GM18868 (cell line): ENCODE results near the gene SLC27A5.
A peak's percentile ranks its signal among the peaks of the same experiment; 100 is the strongest.
"Not testable (repeated sequence)": the region's sequence is repeated elsewhere in the genome, so short reads cannot be mapped to it uniquely, and the experiment has no call there.

ENCODE experiments used
- ATAC-seq: cut with Tn5 transposase; IDR thresholded peaks from one replicate; pipeline ENCODE4 v1.9.1; 2021; ENCODE audit warnings: mild to moderate bottlenecking, moderate library complexity; ENCODE audit not compliant: unreplicated experiment

The SLC27A5 gene

GRCh38 chr19:58551123-58551497, 39.3 kb upstream of the SLC27A5 start:
- no peak for ATAC-seq

GRCh38 chr19:58550362-58551122, 38.8 kb upstream of the SLC27A5 start:
- ATAC-seq: no peak

- no peak for ATAC-seq
Observed at GRCh38 chr19:58549664-58550361, 38.0 kb upstream of the SLC27A5 start.

GRCh38 chr19:58548859-58549663, 37.3 kb upstream of the SLC27A5 start:
- no peak for ATAC-seq

- ATAC-seq: no peak
Observed at GRCh38 chr19:58547323-58548312, 35.8 kb upstream of the SLC27A5 start.

- ATAC-seq: no peak
Observed at GRCh38 chr19:58546019-58546530, 34.3 kb upstream of the SLC27A5 start.

GRCh38 chr19:58545286-58546018, 33.7 kb upstream of the SLC27A5 start:
- no peak for ATAC-seq

- peak; percentile 53 for ATAC-seq
Observed at GRCh38 chr19:58544591-58545285, 32.9 kb upstream of the SLC27A5 start.

GRCh38 chr19:58543826-58544590, 32.2 kb upstream of the SLC27A5 start, which contains the start of gene TRIM28:
TSS of gene TRIM28 (plus strand) at chr19:58544064. CDS start at chr19:58544758, 694 bp downstream.
- peak; percentile 84 for ATAC-seq

GRCh38 chr19:58542641-58543372, 31.0 kb upstream of the SLC27A5 start:
- ATAC-seq: not testable (repeated sequence)

- ATAC-seq: not testable (repeated sequence)
Observed at GRCh38 chr19:58539169-58539559, 27.4 kb upstream of the SLC27A5 start.

GRCh38 chr19:58538257-58539168, 26.7 kb upstream of the SLC27A5 start:
- no peak for ATAC-seq

- no peak for ATAC-seq
Observed at GRCh38 chr19:58536852-58537798, 25.3 kb upstream of the SLC27A5 start.

GRCh38 chr19:58535857-58536256, 24.1 kb upstream of the SLC27A5 start:
- no peak for ATAC-seq
